Middle frontal gyrus (tissue), 1 donor: Measurements from ENCODE around the gene C1orf105.

Source experiments
- DNase-seq: peaks from one replicate; pipeline ENCODE4 v3.0.0-alpha.2; 2015; ENCODE audit warnings: low spot score; ENCODE audit errors: extremely low spot score

C1orf105 gene

DNA sequence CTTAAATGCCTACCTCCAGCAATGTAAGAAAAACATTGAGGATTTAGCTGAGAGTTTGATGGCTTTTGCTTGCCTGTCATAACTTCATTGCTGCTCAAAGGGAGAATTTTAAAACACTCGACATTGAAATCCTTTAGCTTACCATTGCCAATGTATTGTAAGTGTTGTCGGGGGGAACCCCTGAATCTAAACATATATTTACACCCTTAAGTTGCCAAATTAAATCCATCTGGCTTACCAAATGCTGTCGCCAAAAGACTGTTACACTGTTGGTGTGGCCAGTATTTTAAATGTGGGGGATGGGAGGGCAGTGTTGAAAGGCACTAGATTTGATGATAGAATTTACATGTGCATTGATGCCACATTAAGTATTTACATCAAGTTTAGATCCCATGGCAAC lies 24.9 kb upstream of the C1orf105 start:
- no peak for DNase-seq

DNA sequence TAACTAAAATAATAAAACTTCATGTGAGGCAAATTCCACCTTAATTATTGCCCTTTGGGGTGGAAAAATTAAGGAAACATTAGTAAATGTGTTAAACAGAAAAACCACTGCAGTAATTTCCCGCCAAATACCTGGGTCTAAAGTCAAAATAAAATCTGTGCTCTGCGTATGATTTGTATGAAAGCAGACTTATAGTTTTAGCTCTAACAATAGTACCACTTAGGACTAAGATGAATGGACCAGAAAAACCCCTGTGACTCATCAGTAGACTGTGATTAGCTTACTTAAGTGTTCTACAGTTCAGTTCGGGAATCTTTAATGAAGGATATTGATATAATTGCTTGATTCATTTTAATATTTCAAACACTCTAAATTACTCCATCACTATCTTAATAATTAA lies 23.3 kb upstream of the C1orf105 start:
- no peak for DNase-seq

DNA sequence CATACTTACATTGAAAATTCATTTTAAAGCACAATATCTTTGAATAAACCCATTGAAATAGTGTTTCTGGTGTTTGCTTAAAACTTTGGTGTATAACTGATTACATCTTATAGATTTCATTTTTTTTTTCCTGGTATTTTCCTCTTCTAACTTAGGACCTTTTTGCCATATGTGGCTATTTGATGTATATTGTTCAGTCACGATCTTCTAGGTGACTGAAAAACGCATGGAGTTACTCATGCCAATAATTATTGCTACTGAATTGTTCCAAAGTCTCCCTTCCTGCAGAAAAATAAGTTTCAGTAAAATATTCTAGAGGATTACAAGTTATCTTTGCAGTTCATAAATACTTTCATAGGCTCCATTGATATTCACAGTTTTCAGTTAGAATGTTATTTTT lies 22.9 kb upstream of the C1orf105 start:
- DNase-seq: no peak

DNA sequence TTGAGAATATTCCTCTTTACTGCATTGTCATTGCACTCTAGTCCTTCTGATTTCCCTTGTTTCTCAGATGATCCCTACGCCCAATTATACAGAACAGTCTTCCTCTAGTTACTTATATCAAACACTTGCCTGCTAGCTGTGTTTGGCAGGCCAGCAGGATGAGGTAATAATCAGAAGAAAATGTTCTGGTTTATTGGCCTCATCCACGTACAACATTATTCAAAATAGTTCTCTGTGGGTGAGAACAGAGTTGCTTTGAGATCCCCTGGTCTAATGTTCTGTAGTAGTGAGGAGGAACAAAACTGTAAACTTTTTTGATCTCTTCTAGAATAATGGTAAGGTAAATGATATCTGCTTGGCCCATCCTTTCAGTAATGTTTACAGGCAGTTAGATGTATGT lies 22.3 kb upstream of the C1orf105 start:
- DNase-seq: no peak

DNA sequence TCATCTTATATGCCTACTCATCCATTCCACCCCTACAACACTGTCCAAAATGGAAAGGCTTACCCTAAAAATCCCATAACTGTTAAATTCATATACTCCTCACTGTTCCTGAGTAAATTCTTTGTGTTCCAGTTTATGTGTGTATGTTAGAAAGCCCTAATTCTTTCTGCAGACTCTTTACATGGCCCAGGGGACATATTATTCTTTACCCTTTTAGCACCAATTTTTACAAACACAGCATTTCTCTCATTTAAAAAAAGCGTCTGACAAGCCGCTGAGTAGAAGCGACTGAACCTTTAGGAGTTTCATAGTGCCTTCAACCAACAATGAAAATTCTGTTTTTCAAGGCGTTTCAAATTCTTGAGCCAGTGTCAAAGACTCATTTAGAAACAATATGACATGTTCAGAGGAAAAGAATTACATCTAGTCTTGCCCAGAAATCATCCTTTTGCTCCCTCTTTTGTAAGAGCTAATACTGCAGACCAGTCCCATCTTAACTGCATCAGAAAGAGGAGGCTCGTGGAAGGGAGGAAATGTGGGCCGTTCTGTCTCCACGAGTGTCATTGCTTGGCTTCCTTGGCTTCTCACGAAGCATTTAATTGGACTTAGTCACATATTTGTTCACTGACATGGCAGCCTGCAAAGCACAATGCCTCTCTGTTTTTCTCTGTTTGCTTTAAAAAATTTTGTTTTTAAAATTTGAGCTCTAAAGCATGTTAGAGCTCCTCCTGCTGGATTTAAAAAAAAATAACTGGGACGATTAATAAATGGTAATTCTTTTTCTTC lies 21.3 kb upstream of the C1orf105 start:
- DNase-seq: peak; percentile 60

DNA sequence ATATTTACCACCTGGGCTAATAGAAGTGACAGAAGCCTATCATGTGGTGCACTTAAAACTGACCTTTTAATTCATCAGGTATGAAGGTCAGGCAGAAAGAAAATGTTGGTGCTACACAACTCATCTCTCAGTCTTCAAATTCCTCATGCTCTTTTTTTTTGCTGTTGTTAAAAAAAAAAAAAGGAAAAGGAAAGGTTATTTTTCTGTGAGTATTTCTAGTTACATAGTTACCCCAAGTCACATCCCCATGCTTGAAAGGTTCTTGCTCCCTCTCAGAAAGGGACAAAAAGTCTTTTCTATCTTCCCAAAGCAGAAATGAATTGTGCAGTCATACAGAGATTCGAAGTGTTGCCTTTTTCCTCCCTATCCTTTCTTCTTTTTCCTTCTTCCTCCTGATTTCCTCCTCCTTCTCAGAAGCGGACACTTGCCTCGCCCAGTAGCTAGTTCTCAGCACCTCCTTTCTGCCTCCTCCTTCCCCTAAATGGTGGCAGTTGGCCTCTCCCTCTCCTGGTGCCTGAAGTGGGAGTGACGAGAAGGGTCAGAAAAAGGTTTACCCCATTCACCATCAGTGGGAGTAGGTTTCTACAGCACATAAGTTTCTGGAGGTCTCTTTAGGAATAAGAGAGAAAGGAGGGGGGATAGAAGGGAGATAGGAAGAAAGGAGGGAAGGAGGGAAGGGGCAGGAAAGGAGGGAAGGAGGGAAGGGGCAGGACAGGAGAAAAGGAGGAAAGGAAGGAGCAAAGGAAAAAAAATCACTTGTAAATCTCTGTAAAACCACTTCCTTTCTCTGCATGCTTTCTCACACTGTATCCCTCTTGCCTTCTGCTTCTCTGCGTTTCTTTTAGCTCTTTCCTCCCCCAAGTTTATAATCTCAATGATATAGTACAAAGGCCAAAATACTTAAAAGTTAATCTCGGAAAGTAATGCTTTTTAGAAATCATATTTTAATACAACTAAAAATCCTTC lies 20.4 kb upstream of the C1orf105 start:
- no peak for DNase-seq

DNA sequence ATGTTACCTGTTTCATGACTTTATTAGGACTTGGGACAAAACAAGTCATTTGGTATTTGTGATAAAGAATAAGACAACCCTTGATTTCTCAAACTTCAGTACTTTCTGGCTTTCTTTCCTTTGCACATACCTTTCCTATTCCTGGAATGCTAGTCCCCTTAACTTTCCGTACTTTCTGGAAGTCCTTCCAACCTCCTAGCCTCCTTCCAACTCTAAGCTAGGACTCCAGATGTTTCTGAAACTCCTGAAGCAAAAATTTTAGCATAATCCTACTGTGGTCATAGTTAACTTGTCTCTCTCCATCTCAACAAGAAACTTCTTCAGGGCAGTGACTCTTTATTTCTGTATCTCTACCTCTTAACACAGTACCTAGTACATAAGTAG lies 19.8 kb upstream of the C1orf105 start:
- DNase-seq: no peak

DNA sequence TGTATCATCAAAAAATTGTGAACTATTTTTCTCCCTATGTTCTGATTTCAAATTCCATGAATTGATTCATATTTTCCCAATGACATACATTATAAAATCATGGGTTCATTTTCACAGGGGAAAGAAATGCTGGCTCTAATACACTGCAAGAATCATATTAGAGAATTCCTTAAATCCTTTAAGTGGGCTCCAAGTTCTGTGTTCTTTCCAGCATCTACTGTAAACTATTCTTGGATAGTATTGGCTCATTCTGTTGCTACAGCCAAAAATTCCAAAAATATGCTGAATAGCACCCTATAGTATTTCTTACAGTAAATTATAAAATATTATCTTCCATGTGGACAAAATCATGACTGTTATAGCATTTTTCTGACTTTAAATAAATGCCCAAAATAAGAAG lies 19.0 kb upstream of the C1orf105 start:
- no peak for DNase-seq

DNA sequence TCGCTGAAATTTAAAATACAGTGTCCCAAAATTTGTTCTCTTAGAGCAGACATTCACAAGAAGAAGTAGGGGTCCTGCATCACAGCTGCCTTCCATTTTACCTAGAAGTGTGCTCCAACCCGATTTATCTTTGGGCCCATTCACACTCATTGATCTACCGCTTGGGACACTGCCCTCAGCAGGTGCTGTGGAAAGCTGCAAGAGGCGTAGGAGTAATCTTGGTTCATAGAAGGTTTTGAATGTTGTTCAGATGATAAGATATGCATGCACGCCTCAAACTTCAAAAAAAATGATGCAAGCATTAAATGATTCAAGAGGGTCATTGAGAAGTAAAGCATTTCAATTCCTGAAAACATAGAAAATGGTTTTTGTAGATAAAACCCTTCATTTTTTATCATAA lies 18.6 kb upstream of the C1orf105 start:
- DNase-seq: no peak

DNA sequence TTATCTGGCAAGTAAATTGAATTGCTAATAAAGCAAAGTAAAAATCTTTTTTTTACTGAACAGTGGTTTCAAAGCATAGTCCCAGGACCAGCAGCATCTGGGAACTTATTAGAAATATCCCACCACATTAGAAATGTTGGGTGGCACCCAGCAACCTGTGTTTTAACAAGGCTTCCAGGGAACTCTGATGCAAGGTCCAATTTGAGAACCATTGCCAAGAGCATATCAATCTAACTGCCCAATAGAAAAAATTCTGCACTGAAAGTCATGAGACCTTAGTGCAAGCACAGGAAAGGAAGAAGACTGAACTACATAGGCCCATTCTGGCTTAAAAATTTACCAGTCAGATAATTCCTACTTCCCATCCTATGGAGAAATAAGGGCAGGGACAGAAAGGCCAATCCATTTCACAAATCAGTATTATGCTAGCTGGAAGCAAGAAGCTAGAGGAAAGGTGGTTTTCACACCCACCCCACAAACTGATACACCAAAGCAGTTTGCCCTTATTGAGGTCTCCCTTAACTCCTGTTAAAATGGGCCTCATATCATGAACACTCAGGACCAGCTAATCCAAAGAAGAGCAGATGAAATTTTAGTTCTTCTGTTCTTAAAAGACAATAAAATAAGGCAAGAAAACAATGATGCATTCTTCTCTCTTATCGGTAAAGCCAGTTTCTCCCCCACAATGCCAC lies 17.5 kb upstream of the C1orf105 start:
- DNase-seq: no peak

DNA sequence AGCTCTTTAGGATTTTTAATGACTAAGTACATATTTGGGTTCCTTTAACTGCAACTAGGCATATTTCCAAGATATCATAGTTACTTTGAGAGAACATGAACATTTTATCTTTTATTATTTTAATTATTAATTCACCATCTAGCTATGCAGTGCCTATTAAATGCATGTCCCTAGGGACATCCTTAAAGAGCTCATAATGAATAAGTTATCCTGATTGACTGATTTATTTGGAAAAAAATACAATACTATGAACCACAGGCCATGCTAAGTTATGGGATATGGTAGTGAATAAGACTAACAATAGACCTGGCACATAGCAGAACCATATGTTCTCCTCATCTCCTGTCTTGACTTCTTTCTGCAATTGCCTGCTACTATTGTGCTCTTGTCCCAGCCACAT lies 16.4 kb upstream of the C1orf105 start:
- no peak for DNase-seq

DNA sequence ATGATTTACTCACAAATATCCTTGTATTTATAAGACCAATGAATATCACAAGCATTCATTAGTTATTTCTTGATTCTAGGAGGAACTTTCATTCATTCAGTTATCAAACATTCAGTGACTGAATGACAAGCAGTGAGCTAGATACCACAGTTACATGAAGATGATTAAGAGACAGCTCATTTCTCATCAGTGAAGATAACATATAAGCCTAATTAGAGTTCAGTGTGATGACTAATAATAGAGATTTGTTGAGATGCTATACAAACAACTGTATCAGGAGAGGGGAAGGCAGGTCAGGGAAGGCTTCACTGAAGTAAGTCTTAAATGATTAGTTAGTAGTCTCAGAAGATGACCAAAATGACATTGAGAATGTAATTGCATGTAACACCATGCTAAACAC lies 14.6 kb upstream of the C1orf105 start:
- DNase-seq: no peak

DNA sequence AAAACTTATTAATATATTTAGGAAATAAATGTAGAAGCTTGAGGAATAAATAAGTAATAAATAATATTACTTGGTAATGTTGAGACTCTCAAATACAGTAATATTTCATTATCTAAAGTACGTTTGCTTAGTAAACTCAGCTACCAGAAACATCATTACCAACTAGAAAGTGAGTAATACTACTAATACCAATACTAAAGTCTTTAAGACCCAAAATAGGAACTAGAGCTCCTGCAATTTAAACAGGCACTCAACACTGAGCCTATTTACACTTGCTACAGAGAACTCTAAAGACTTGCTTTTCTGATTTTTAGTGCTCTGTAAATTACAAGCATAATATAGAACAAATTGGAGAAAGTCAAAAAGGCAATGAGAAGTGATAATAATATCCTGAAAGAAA lies 13.5 kb upstream of the C1orf105 start:
- DNase-seq: no peak

DNA sequence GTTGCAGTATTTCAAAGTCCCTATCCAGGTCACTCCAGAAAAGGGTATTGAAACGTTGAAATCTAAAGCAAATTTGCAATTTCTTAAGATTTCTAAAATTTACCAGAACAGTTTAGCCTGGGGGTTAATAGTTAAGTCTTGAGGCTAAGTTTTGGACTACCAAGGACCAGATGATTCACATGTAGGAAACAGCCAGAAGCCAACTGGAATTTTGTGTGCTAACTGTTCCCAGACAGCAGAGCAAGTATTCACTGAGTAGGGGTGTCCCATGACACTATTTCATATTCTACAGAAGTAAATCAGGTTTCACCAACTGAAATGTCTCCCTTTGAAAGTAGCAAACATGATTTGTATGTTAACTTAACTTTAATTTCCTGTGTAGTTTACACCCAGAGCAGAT lies 11.5 kb upstream of the C1orf105 start:
- no peak for DNase-seq

DNA sequence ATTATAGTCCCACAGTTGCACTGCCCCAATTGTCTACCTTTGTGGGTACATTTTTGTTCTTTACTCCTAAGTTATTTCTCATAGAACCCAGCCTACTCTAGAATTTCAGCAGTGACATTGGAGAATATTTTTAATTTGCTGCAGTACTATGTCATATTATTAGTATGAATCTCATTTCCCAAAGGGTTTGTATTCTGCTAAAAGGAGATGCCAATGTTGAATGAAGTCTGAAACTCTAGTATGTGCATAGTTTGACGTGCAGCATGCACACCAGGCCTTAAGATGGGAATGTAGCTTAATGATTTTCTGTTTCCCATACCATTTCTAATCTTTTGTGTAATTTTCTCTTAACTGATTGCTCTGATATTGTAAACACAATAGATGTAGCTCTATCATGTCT lies 10.5 kb upstream of the C1orf105 start:
- no peak for DNase-seq

DNA sequence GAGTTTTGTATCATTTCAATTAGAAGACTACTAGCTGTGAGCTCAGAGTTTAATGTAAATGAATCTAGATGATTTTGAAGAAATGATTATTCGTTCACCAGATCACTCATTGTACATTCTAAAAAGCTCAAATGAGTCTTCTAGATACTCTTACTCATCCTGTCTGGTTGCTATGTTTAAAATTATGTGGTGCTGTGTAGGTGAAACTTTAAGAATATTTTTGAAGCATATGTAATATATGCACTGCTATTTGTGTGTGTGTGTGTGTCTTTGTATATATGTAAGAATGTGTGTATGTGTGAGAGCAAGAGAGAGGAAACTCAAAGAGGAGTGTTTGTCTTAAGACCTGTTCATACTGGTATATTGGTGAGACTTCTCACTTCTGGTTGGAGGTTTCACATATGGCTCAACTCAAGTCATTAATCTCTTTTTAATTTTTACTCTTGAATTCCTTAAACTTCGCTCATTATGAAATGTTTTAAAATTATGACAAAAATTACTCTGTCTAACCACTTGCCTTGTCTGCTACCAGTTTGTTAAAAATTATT lies 8.6 kb upstream of the C1orf105 start:
- DNase-seq: no peak

DNA sequence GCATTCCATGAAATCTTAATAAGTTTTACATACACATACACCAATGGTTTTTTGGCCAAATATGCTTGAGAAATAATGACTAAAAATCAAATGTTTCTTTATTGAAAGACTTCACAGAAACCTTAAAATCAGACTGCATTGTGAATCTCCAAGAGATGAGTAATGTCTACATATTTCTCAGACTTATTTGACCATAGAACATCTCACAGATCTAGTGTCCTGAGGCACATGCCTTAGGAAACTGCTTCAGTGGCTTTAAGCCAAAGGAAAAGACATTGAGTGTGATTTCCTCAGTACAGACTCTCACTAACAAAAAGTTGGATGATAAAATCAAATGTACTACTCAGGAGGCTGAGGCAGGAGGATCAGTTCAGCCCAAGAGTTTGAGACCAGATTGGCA lies 6.2 kb upstream of the C1orf105 start:
- no peak for DNase-seq

DNA sequence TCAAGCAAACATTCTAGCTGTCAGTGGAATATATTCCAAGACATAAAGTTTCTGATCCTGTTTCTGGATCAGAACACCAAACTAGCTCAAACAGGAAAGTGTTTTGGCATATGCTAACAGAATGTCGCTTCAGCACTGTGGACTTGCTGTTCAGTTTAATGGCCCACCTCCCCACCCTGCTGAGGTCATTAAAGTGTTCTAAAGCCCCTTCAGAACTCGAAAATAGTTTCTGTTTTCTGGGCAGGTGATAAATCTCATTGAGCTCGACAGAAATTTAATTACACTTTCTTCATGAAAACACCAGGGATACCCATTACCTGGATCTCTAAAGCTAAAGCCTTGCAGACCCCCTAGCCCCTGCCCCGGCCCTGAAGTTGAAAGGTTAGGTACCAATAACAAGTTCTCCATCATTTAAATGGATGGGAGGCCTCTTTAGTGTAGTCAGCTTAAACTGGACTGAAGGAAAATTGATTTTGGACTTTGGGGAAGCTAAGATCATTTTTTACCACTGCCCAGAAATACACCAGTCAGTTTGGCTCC lies 3.9 kb upstream of the C1orf105 start:
- DNase-seq: no peak

DNA sequence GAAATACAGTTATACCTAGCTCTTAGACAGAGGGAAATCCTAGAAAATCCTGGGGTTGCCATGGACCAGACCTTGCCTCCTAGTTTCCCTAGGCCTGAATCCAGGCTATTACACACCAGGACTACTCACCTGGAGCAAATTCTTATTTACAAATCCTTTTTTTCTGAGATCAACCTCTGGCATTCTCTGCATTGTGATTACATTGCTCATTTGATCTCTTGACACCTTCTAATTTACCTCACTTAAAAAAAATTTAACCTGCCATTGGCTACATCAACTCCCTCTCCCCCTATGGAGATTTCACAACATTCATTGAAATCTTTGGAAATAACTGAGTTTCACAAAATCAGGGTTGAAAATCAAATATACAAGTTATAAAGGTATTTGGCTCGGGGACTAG lies 2.9 kb upstream of the C1orf105 start:
- no peak for DNase-seq

DNA sequence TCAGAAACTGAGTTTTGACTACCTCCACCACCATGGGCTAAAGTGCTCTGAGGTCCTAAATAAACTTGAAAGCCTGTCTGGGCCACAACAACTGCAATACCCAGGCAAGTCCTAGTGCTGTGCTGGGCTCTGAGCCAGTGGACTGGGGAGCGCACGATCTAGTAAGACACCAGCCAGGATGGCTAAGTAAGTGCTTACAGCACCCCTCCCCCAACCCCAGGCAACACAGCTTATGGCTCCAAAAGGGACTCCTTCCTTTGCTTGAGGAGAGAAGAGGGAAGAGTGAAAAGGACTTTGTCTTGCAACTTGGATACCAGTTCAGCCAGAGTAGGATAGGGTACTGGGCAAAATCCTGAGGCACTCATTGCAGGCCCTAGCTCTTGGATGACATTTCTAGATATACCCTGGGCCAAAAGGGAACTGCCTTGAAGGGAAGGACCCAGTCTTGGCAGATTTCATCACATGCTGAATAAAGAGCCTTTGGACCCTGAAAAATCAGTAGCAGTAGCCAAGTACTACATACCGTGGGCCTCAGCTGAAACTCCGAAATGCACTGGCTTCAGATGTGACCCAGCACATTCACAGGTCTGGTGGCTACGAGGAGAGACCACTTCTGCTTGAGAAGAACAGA lies 1.6 kb downstream of the C1orf105 start:
- DNase-seq: no peak

DNA sequence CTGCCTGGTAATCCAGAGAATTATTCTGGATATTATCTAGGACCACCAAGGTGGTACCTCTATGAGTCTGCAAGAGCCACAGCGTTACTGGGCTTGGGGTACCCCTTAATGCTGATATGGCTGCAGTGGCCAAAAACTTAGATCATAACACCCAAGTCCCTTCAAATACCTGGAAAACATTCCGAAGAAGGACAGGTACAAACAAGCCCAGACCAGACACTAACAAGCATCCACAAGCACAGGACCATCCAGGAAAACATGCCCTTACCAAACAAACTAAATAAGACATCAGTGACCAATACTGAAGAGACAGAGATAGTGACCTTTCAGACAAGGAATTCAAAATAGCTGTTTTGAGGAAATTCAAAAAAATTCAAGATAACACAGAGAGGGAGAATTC lies 2.9 kb downstream of the C1orf105 start:
- DNase-seq: no peak
